Measurements from ENCODE around the gene ITGA1. TPM values are rescaled to one million over a fixed set of nuclear protein-coding genes. Genes with fewer than 3 reads are reported as not detected.

Gene ITGA1
- total and polyA plus RNA-seq, 2 donors (not counting 1 experiment from before 2014, with no cell fraction given), result 0.74 TPM; not detected in 1

DNA sequence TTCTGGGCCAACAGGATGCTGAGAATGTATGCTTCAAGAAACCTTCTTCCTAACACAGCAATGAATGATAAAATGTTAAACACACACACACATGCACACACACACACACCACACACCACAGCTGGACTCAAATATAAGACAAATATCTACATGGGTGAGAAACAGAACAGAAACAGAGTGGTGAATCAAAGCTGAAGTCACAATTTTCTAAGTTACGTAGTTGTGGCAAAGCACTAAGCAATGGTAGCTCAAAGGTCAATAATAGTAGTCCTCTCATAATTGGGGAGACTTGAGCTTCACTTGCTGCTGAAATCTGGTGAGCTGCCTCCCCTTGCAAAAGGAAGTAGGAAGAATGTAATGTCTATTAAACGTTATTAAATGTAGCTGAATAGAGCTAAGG lies 33.7 kb upstream of the ITGA1 start:
- WGBS (ENCODE audit: insufficient coverage), result no CpG with 5 or more reads among the region's 2 CpGs
- no peak overlapping the region for H3K27ac Mint-ChIP-seq
- no peak for ATAC-seq (ENCODE audit: low read depth)
- H3K27me3 Mint-ChIP-seq, result peaks cover 5% of the 10 kb centered on the region
- POLR2A ChIA-PET, result no interaction called here
- H3K27me3 ChIP-seq (replicated peaks in 1 of 4; ENCODE audit: control extremely low read depth in 1 of 4, control insufficient read depth in 3 of 4, insufficient read depth in 4 of 4, low read length in 3 of 4), result no peaks in the 10 kb centered on the region
- no peak overlapping the region for H3K4me2 ChIP-seq (replicated peaks; ENCODE audit: low read depth, low read length, poor library complexity, severe bottlenecking)
- no peak overlapping the region for H3K4me3 ChIP-seq (ENCODE audit: control extremely low read depth in 1 of 5, extremely low read depth in 1 of 5, insufficient read depth in 1 of 5, low read depth in 2 of 5, low read length in 4 of 5)
- H3K27ac ChIP-seq (ENCODE audit: low read length in 2 of 2), result no peak overlapping the region
- H3K4me1 Mint-ChIP-seq, result no peaks in the 10 kb centered on the region
- CTCF ChIA-PET, result no interaction called here
- H2AFZ ChIP-seq (ENCODE audit: insufficient read depth, low read depth, low read length, poor library complexity, severe bottlenecking), result no peak overlapping the region
- no peaks in the 10 kb centered on the region for H3K9me3 ChIP-seq (ENCODE audit: control extremely low read depth in 1 of 3, control insufficient read depth in 2 of 3, insufficient read depth in 1 of 3, low read length in 2 of 3)
- H3K4me3 Mint-ChIP-seq, result no peak overlapping the region
- H3K4me1 ChIP-seq (ENCODE audit: control insufficient read depth in 2 of 2, insufficient read depth in 2 of 2, low read length in 2 of 2), result no peaks in the 10 kb centered on the region
- no peaks in the 10 kb centered on the region for H4K20me1 ChIP-seq (ENCODE audit: control insufficient read depth, insufficient read depth, low read length, poor library complexity, severe bottlenecking)
- H3K9ac ChIP-seq (ENCODE audit: low read length), result no peak overlapping the region
- intact Hi-C loops (cut with micrococcal nuclease), result no loop called here
- no peak for TF ChIP-seq EZH2 (IDR thresholded peaks at IDR 0.05; ENCODE audit: borderline replicate concordance, insufficient read depth, low read depth, low read length, poor library complexity, severe bottlenecking)
- TF ChIP-seq, protein P1, sequence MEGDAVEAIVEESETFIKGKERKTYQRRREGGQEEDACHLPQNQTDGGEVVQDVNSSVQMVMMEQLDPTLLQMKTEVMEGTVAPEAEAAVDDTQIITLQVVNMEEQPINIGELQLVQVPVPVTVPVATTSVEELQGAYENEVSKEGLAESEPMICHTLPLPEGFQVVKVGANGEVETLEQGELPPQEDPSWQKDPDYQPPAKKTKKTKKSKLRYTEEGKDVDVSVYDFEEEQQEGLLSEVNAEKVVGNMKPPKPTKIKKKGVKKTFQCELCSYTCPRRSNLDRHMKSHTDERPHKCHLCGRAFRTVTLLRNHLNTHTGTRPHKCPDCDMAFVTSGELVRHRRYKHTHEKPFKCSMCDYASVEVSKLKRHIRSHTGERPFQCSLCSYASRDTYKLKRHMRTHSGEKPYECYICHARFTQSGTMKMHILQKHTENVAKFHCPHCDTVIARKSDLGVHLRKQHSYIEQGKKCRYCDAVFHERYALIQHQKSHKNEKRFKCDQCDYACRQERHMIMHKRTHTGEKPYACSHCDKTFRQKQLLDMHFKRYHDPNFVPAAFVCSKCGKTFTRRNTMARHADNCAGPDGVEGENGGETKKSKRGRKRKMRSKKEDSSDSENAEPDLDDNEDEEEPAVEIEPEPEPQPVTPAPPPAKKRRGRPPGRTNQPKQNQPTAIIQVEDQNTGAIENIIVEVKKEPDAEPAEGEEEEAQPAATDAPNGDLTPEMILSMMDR (IDR thresholded peaks at IDR 0.05), result no peak
- H3K79me2 ChIP-seq (ENCODE audit: control insufficient read depth, insufficient read depth, low read length), result no peaks in the 10 kb centered on the region
- no peak for DNase-seq
- H3K9me3 Mint-ChIP-seq (ENCODE audit: insufficient read depth), result no peaks in the 10 kb centered on the region
- no peaks in the 10 kb centered on the region for H3K36me3 ChIP-seq (replicated peaks in 1 of 2; ENCODE audit: control extremely low read depth in 1 of 2, control insufficient read depth in 1 of 2, extremely low read depth in 1 of 2, insufficient read depth in 2 of 2, low read length in 1 of 2)

DNA sequence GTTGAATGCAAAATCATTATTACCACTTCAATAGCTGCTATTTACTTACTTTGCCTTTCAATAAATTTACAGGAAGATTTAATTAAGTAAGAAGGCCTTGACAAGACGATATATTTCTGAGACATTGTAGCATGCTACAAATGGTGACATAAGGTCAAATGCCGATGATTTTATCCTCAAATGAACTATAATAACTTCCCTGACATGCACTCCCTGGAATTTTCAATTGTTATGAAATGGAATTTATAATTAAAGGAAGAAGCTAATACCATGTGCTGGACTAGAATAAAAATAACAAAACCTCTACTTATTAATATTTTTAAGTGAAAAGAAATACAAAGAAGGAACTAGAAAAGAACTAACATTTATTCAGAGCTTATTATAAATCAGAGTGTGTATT lies 30.2 kb upstream of the ITGA1 start:
- WGBS (ENCODE audit: insufficient coverage), result no CpG with 5 or more reads among the region's 2 CpGs
- Histone ChIP-seq H4K20me1 (ENCODE audit: control insufficient read depth, insufficient read depth, low read length, poor library complexity, severe bottlenecking) (no peaks in the 10 kb centered on the region), H3K4me3 (ENCODE audit: control extremely low read depth in 1 of 5, extremely low read depth in 1 of 5, insufficient read depth in 1 of 5, low read depth in 2 of 5, low read length in 4 of 5) (no peak overlapping the region), H3K36me3 (replicated peaks in 1 of 2; ENCODE audit: control extremely low read depth in 1 of 2, control insufficient read depth in 1 of 2, extremely low read depth in 1 of 2, insufficient read depth in 2 of 2, low read length in 1 of 2) (no peaks in the 10 kb centered on the region), H3K27ac (ENCODE audit: low read length in 2 of 2) (no peak overlapping the region), H3K9me3 (ENCODE audit: control extremely low read depth in 1 of 3, control insufficient read depth in 2 of 3, insufficient read depth in 1 of 3, low read length in 2 of 3) (no peaks in the 10 kb centered on the region), H2AFZ (ENCODE audit: insufficient read depth, low read depth, low read length, poor library complexity, severe bottlenecking) (no peak overlapping the region), H3K4me1 (ENCODE audit: control insufficient read depth in 2 of 2, insufficient read depth in 2 of 2, low read length in 2 of 2) (no peaks in the 10 kb centered on the region), H3K4me2 (replicated peaks; ENCODE audit: low read depth, low read length, poor library complexity, severe bottlenecking) (no peak overlapping the region), H3K9ac (ENCODE audit: low read length) (no peak overlapping the region), H3K79me2 (ENCODE audit: control insufficient read depth, insufficient read depth, low read length) (no peaks in the 10 kb centered on the region), H3K27me3 (replicated peaks in 1 of 4; ENCODE audit: control extremely low read depth in 1 of 4, control insufficient read depth in 3 of 4, insufficient read depth in 4 of 4, low read length in 3 of 4) (no peaks in the 10 kb centered on the region)
- Mint-ChIP-seq H3K27me3 (peaks cover 5% of the 10 kb centered on the region), H3K9me3 (ENCODE audit: insufficient read depth) (no peaks in the 10 kb centered on the region), H3K27ac (no peak overlapping the region), H3K4me3 (no peak overlapping the region), H3K4me1 (no peaks in the 10 kb centered on the region)
- TF ChIP-seq, protein P1 (IDR thresholded peaks at IDR 0.05), result no peak
- no peak for TF ChIP-seq EZH2 (IDR thresholded peaks at IDR 0.05; ENCODE audit: borderline replicate concordance, insufficient read depth, low read depth, low read length, poor library complexity, severe bottlenecking)
- ATAC-seq (ENCODE audit: low read depth), result no peak
- DNase-seq, result no peak
- intact Hi-C loops (cut with micrococcal nuclease), result no loop called here
- ChIA-PET POLR2A (no interaction called here), CTCF (no interaction called here)

All from B cell (primary cell).